Endodermal cell (in vitro differentiated cells): ENCODE results near the gene MYO18B. TPM values are rescaled to one million over a fixed set of nuclear protein-coding genes. Genes with fewer than 3 reads are reported as not detected.

Experiments
- DNase-seq: peaks from one replicate; pipeline ENCODE4 v3.0.0-alpha.2; 2017
- H3K27ac ChIP-seq: 2 replicates; pipeline ENCODE4 v1.5.1; 2013; ENCODE audit warnings: mild to moderate bottlenecking, low read depth, low read length, moderate library complexity
- H3K27me3 ChIP-seq: 2 replicates; pipeline ENCODE4 v1.6.1; 2013; ENCODE audit warnings: mild to moderate bottlenecking, low read length, moderate library complexity; ENCODE audit not compliant: insufficient read depth, control insufficient read depth, poor library complexity, severe bottlenecking
- H3K36me3 ChIP-seq: 2 replicates; pipeline ENCODE4 v1.7.0; 2013; ENCODE audit warnings: mild to moderate bottlenecking, low read length, moderate library complexity; ENCODE audit not compliant: control insufficient read depth, insufficient read depth
- H3K4me1 ChIP-seq: one replicate; pipeline ENCODE4 v1.7.0; 2013; ENCODE audit warnings: low read length; ENCODE audit not compliant: control insufficient read depth, insufficient read depth
- H3K4me3 ChIP-seq: 2 replicates; pipeline ENCODE4 v1.5.1; 2013; ENCODE audit warnings: mild to moderate bottlenecking, low read length, moderate library complexity
- H3K9ac ChIP-seq: 2 replicates; pipeline ENCODE4 v1.6.1; 2013; ENCODE audit warnings: mild to moderate bottlenecking, low read length, moderate library complexity; ENCODE audit not compliant: poor library complexity, severe bottlenecking; ENCODE audit errors: extremely low read depth
- H3K9me3 ChIP-seq: 2 replicates; pipeline ENCODE4 v1.6.1; 2013; ENCODE audit warnings: mild to moderate bottlenecking, low read length, moderate library complexity; ENCODE audit not compliant: control insufficient read depth
- H3K27ac Mint-ChIP-seq: 2 replicates; pipeline ENCODE4 v1.8.0; 2020; ENCODE audit warnings: mixed read lengths
- H3K27me3 Mint-ChIP-seq: 2 replicates; pipeline ENCODE4 v1.8.0; 2021; ENCODE audit warnings: mild to moderate bottlenecking, mixed read lengths; ENCODE audit not compliant: insufficient read depth
- H3K36me3 Mint-ChIP-seq: 2 replicates; pipeline ENCODE4 v1.8.0; 2020; ENCODE audit warnings: low read depth, mixed read lengths
- H3K4me1 Mint-ChIP-seq: 2 replicates; pipeline ENCODE4 v1.8.0; 2020; ENCODE audit warnings: mixed read lengths
- H3K4me3 Mint-ChIP-seq: 2 replicates; pipeline ENCODE4 v1.8.0; 2020; ENCODE audit warnings: mild to moderate bottlenecking, moderate library complexity, mixed read lengths
- H3K9me3 Mint-ChIP-seq: 2 replicates; pipeline ENCODE4 v1.8.0; 2020; ENCODE audit warnings: mild to moderate bottlenecking, mixed read lengths
- CTCF ChIP-seq: fragments of 200-600 bp; sonication (generic); conservative IDR thresholded peaks from 2 replicates; pipeline ENCODE4 v1.5.0; 2021; ENCODE audit warnings: antibody characterized with exemption, mild to moderate bottlenecking
- WGBS, 2 experiments: methylation state at CpG; one replicate each; pipeline versions ENCODE4 v1.1.5 to v1.1.7; 2013; ENCODE audit warnings: missing lambda C conversion rate in 2 of 2, mixed read lengths in 1 of 2; ENCODE audit not compliant: insufficient coverage in 1 of 2, insufficient read length in 1 of 2; 5-methylcytosine and 5-hydroxymethylcytosine counted together
- total RNA-seq, 2 donors: library from RNA; stranded (reverse); fragmentation: NEBNext Ultra II Directional in 1 of 2; extraction: Animal tissue kit (Norgen Biotek cat#: 25700) in 1 of 2; gene quantifications; 2 replicates in 1 of 2; 3 replicates in 1 of 2; pipeline ENCODE4 v1.2.1, GENCODE V29; 2021

Gene MYO18B
- total RNA-seq, 2 donors from 2014 or later: 0.77 to 0.84 TPM

GRCh38 chr22:25919452-25919851 is 177.5 kb downstream of the MYO18B start:
- 84 to 91% methylated on average over 3 to 4 of the region's 4 CpGs for WGBS, 2 experiments
- Mint-ChIP-seq H3K27me3 (peaks cover 5% of the 10 kb centered on the region), H3K36me3 (no peaks in the 10 kb centered on the region), H3K4me1 (peaks cover 19% of the 10 kb centered on the region), H3K4me3 (no peak overlapping the region), H3K9me3 (peaks cover 2% of the 10 kb centered on the region), H3K27ac (no peak overlapping the region)
- no peak overlapping the region for H3K4me3 ChIP-seq
- H3K36me3 ChIP-seq: no peaks in the 10 kb centered on the region
- peaks cover 4% of the 10 kb centered on the region for H3K4me1 ChIP-seq
- peak; percentile 15 for DNase-seq
- no peak for TF ChIP-seq CTCF
- no peak overlapping the region for H3K9ac ChIP-seq
- no peak overlapping the region for H3K27ac ChIP-seq
- H3K27me3 ChIP-seq: no peaks in the 10 kb centered on the region
- no peaks in the 10 kb centered on the region for H3K9me3 ChIP-seq

GRCh38 chr22:25922141-25922540 is 180.2 kb downstream of the MYO18B start:
- Mint-ChIP-seq H3K27ac (no peak overlapping the region), H3K27me3 (peaks cover 7% of the 10 kb centered on the region), H3K36me3 (no peaks in the 10 kb centered on the region), H3K9me3 (peaks cover 10% of the 10 kb centered on the region), H3K4me1 (peaks cover 19% of the 10 kb centered on the region), H3K4me3 (no peak overlapping the region)
- 92 to 93% methylated on average over 6 to 10 of the region's 10 CpGs for WGBS, 2 experiments
- Histone ChIP-seq H3K36me3 (no peaks in the 10 kb centered on the region), H3K4me1 (peaks cover 4% of the 10 kb centered on the region), H3K9ac (no peak overlapping the region), H3K27me3 (no peaks in the 10 kb centered on the region), H3K27ac (no peak overlapping the region), H3K9me3 (no peaks in the 10 kb centered on the region), H3K4me3 (no peak overlapping the region)
- TF ChIP-seq CTCF: no peak
- DNase-seq: peak; percentile 54

GRCh38 chr22:25923914-25924313 is 181.9 kb downstream of the MYO18B start:
- H3K4me3 ChIP-seq: no peak overlapping the region
- DNase-seq: peak; percentile 45
- peaks cover 2% of the 10 kb centered on the region for H3K36me3 Mint-ChIP-seq
- peaks cover 22% of the 10 kb centered on the region for H3K9me3 Mint-ChIP-seq
- WGBS, 2 experiments: 74 to 79% methylated on average over 8 of the region's 8 CpGs
- no peaks in the 10 kb centered on the region for H3K36me3 ChIP-seq
- peaks cover 4% of the 10 kb centered on the region for H3K4me1 ChIP-seq
- peaks cover 7% of the 10 kb centered on the region for H3K9me3 ChIP-seq
- H3K4me3 Mint-ChIP-seq: no peak overlapping the region
- H3K27me3 ChIP-seq: no peaks in the 10 kb centered on the region
- H3K27ac Mint-ChIP-seq: no peak overlapping the region
- H3K9ac ChIP-seq: no peak overlapping the region
- peaks cover 7% of the 10 kb centered on the region for H3K27me3 Mint-ChIP-seq
- H3K27ac ChIP-seq: no peak overlapping the region
- peaks cover 14% of the 10 kb centered on the region for H3K4me1 Mint-ChIP-seq
- no peak for TF ChIP-seq CTCF
